GM21786 (cell line): ENCODE measurements around the gene ZNF827.

Experiments
- ATAC-seq: cut with Tn5 transposase; IDR thresholded peaks from one replicate; pipeline ENCODE4 v1.9.1; 2021; ENCODE audit not compliant: unreplicated experiment

Gene ZNF827

DNA sequence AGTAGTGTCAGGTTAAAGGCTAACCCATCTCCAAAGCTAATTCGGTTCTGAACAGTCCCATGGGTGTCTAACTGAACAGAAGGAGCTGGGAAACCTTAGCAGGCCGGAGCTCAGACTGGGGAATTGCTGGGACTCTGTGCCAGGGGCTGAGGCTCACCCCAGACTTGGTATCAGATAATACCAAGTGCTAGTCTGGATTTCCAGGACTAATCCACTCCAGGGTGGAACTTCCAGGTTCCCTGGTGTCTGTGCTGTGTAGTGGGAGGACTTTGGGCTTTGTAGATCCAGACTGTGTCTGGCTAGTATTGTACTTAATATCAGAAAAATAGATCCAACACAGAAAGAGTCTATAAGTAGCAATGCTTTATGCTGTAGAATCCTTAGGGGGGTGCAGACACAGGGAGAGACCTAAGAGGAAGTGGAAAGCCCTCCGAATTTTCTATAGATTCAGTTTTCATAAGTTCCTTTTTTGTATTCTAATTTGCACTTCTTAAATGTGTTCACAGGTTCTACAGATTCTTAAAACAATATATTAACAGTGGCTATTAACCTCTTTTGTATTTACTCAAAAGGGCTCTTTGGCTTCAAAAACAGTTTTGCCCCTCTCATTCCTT lies 4.1 kb downstream of the ZNF827 start:
- ATAC-seq: no peak

DNA sequence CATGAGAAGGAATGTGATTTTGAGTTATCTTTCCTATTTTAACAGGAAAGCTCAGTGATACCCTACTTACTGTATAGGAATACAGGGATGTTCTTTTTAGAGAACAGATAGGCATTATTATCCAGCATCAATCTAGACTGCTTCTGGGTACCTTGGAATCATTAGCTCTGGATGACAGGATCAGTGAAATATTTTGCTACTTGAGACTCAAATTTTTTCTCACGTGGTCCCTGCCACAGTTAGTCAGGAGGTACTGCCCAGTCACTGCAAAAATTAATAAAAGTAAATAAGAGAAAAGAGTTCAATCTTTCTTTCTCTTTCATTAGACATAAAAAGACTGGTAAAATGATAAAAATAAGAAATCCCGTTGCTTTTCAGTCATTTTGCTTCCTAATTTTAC lies 5.5 kb downstream of the ZNF827 start:
- ATAC-seq: no peak

DNA sequence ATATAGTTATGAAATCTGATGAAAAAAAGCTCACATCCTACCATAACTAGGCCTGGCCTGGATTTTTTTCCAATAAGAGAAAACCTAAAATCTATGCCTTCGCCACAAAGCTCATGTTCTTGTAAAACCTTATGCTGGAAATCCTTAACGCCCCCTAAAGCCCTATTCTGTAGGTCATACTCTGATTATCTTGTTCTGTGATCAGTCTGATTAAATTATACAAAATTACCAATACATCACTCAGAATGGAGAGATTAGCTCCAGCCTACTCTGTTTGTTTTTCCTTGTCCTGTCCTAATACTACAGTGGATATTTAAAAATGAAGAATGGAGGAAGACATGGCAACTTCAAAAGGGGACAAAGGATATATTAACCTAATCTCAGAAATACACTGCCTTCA lies 7.2 kb downstream of the ZNF827 start:
- no peak for ATAC-seq

DNA sequence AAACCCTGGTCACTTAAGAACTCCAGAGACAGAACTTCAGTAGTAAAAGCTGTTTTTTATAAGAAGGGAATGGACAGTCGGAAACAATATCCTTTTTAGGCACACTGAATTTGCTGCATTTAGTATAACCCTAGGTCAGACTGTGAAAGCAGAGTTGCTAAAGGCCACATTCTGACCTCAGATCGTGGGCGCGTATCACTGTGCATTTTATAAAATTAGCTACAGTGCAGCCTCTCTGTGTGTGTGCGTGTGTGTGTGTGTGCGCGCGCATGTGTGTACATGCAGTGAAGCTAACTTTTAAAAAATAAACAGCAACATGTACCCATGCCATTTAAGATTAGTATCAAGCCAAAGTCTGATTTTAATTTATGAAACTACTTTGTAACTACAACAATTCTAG lies 8.0 kb downstream of the ZNF827 start:
- peak; percentile 38 for ATAC-seq

DNA sequence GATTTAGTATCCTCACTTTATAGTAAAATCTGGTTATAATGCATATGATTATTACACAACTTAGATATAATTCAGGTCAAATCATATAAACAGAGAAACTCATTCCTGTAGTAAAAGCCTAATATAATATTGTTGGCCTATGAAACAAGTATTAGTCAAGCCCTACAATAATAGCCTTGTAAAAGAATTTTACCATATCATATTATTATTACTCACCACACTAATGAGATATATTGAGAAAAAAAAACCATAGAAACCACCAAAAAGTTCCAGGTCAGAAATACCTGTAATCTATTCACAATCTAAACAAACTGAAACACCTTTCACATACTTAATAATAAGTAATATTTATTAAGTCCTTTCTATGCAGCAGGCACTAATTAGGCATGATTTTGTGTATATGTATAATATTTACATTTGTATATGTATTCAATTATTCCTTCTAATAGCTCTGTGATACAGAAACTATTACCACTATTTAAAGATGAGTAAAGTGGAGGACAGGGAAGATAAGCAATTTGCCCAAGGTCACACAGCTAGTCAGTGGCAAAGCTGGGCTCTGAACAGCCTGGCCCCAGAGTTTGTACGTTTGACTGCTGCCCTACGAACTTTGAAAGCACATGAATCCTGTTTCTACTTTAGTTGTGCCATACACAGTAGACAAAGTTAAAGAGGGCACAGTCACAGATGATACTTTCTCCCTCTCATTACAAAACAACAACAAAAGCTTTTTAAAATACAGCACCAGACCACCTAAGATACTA lies 9.0 kb downstream of the ZNF827 start:
- ATAC-seq: no peak

DNA sequence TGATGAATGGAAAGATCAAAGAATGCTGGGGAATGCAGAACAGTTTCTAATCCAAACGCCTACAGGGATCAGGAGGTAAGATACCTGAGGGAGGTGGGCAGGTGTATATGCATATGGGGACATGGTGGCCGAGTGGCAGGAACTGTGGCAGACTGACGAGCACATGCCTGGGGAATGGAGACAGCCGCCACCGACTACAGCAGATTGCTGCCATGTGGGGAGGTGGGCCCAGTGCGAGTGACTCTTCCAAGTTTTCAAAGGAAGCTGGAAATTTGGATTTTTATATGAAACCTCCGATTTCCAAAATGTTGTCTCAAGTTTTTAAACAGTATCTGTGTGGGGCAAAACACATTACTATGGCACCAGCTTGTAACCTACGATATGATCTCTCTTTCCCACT lies 9.9 kb downstream of the ZNF827 start:
- ATAC-seq: no peak

DNA sequence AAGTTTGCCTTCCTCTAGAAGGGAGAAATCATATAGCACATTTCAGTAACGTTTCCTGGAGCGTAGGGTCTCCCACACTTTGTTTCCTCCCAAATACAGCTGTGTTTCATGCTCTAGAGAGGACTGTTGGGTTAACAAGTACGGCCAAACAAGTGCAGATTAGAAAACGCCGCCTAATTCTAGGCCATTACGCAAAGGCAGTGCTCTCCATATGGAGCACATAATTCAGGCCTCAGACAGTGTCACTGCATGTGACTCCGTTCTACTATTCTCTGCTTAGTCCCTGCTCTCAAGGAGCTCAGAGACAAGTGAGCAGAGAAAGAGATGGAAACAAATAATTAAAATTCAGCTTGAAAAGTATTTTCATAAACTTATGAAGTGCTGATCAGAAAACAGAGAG lies 11.6 kb downstream of the ZNF827 start:
- no peak for ATAC-seq

DNA sequence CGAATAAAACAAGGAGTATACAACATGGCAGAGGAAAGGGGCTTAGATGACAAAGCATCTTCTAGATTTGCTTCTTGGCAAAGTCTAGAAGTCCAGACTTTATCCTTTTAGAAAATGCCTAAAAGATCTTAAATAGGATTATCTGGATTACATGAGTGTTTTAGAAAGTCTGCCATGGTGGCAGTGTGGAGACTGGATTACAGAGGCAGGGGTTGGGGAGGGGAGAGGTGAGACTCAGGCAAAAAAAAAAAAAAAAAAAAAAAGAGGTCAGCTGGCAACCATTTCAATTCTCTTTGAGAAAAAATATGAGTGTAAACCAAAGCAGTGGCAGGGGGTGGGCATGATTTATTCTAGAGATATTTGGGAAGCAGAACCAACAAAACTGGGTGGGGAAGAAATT lies 17.4 kb downstream of the ZNF827 start:
- ATAC-seq: no peak

DNA sequence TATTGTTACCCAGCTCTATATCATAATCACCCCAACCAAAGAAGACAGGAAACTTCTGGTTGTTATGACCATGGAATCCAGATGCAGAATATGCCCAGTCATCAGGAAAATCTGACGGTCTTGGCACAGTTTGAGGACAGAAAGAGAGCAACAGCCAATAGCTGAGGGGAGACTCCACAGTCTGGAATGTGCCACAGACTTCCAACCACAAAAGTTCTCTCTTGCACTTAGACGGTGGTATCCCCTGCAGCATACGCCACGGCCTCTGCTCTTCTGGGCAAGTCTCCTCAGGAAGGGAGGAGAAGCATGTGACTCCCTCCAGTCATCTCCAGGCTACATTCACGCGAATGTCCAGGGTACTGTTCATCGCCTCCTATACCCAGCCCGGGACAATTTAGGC lies 18.4 kb downstream of the ZNF827 start:
- no peak for ATAC-seq

DNA sequence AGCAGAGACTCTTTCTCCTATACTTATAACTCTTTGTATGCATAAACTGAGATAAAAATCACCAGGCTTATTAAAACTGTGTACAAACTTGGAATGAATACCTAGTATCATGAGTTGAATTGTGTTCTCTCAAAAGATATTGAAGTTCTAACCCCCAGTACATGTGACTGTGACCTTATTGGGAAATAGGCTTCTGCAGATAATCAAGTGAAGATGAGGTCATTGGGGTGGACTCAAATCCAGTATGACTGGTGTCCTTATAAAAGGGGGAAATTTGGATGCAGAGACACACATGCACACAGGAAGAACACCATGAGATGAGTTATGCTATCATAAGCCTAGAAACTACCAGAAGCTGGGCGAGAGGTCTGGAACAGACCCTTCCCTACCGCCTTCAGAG lies 26.2 kb downstream of the ZNF827 start:
- no peak for ATAC-seq

DNA sequence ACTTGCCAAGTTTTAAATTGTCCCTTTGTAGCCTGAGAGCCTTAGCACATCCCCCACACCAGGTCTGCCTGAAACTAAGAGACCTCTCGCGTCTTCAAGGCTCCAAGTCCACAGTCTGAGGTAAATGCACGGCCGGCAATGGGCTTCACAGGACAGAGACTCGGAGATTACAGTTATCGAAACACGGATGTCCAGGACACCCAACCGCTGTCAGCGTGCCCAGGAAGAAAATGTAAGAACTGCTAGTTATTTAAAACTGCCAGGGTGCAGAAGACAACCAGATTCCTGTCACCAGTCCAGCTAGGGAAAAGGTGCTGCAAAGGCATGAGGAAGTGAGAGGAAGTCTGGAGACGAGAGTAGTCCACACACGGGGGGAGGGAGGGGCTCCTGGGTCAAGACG lies 28.9 kb downstream of the ZNF827 start:
- no peak for ATAC-seq

DNA sequence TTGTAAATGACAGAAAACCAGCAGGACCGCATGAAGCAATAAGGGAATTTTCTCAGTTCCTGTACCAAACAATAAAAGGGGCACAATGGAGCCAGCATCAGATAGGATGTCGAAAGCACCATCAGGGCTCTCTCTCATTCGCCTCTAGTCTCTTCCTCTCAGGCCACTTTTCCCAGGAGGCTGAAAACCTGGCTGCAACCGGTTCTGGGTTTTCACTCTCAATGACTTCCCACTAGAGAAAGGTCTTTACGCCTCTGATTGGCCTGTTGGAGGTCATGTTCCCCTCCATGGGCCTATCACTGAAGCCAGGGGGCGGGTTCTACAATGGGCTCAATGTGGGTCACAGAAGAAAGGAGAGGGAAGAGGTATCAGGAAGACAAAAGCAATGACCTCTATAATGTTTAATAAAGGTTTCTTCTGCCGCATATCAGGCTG lies 29.3 kb downstream of the ZNF827 start:
- no peak for ATAC-seq

DNA sequence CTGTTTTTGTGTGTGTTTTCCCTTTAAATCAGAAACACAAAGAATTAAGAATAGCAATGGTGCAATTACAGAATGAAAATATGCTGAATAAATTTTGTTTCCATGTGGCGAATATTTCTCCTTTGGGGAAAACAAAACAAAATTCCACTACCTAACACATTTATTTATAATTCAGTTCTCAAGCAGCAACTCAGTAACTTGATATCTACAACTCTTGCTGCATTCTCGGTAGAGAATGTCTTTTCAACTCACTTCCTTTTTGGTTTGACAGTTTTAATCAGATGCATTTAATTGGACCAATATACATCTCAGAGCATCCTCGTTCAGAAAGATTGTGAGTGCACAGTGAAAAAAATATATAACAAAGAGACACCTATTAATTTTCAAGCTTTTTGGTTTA lies 30.8 kb downstream of the ZNF827 start:
- no peak for ATAC-seq

DNA sequence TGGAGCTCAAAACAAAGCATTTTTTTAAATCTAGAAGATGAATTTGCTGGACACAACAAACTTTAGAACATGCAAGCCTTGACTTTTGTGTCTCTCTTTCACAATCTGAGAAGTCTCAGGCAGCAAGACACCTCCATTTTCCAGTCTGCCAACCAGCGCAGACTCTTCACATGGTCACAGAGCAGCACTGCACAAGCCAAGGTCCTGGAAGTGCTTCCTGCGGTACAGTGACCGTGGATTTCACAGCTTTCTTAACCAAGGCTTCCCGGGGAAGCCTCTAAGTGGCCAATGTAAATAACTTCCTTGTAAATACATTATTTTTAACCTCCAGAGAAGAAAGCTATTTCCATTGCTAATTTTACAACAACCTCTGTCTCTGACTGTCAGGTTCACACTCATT lies 31.2 kb downstream of the ZNF827 start:
- ATAC-seq: no peak

DNA sequence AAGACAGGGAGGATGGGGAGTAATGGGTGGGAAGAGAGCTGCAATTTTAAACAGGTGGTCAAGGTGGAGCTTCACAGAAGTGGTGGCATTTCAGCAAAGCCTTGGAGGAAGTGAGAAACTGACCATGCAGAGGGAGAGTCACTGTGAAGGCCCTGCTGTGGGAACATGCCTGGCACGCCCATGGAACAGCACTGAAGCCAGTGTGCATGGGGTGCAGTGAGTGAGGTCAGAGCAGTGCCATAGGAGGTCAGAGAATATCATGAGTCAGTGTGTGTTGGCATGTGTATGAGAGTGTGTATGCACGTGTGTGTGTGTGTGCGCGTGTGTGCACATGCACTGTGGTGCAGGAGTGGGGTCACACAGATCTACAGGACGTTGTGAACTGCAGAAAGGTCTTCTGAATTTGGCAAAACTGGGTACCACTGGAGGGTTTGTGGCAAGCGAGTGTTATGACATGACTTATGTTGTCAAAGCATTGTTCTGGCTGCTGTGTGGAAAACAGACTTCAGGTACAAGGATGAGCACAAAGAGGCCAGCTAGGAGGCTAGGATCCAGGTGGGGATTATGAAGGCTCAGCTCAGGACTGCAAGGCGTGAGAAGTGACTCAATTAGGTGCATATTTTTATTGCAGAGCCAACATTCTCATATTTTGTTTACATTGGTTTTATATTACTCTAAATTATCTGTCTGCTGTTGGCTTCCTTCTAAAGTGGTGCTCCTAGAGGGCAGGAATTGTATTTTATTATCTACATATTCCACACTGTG lies 34.0 kb downstream of the ZNF827 start:
- no peak for ATAC-seq

DNA sequence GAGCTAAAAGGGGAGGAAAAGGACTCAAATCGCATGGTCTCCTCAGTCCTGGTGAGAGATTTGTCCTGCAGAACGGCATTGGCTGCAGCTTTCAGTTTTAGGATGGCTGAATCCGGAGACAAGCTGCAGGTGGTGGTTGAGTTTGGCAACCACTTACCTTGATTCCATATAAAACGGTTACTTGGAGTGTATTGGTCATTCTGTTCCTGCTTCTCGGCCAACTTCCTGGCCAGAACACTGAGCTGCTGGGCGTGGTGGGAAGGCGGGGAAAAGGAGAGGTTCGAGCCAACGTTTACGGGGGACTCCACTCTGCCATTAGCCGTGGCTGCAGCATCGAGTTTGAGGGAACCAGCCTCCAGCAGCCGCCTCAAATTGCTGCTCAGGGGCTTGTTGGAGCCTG lies 36.1 kb downstream of the ZNF827 start:
- ATAC-seq: no peak

DNA sequence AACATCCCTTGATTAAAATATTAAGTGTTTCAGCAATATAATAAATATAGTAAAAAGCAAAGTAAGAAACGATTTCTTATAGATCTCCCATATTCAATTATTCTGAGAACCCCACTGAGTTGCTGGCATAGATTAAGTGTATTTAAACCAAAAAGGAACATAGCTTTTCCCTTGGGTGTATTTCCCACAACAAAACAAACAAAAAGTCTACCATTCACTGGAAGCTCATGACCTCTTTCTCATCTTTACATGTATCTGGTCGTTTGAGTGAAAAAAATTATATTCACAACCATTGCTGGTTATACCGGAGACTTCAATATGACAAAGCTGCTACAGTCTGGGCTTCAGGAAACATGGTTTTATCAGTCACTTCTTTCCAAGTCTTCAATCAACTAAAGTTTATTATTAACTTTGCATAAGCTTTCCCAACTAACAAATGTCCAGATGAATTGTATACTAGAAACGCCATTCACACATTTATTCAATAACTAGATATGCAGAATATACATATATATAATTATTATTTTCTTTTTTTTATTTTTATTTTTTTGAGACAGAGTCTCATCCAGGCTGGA lies 38.6 kb downstream of the ZNF827 start:
- ATAC-seq: no peak

DNA sequence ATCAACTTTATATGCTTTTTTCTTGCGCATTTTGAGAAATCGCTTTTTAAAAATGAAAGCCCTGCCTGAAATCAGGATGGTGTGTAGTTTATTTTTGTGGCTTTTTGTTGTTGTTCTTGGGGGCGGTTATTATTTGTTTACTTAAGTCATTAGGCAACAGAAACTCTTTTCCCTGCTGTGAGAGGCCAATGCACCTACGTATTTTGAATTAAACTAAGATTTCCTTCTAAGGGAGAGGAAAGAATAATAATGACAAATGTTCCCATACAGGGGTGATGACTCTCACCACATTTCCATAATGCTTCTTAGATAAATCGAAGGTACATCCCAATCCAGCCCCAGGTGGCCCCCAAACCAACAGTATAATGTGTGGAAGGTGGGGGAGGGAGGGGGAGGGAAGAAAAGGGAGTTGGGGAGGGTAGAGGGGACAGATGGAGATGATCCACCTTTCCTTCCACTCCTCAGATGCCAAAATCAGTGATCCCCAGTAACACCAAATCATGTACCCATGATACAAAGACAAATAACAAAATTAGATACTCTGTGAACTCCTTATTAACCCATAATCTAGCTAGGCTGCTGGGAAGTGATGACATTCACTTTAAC lies 39.6 kb downstream of the ZNF827 start:
- ATAC-seq: no peak

DNA sequence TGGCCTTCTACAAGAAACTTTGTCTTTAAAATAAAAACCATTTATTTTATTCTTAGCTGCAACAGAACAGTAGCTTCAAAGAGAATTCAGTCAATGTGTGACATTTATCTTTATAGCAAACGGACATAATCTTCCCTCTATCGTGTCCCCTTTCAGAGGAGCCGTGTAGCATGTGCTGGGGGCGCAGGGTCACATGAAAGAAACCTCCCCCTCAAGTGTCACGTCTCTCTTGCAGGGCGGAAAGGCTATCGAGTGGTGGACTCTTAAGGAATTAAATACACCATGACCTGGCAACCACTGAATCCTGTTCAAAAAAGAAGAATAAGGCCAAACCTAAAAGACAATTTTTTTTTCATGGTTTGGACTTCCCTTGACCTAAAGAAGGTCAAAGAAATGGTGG lies 40.2 kb downstream of the ZNF827 start:
- ATAC-seq: no peak

DNA sequence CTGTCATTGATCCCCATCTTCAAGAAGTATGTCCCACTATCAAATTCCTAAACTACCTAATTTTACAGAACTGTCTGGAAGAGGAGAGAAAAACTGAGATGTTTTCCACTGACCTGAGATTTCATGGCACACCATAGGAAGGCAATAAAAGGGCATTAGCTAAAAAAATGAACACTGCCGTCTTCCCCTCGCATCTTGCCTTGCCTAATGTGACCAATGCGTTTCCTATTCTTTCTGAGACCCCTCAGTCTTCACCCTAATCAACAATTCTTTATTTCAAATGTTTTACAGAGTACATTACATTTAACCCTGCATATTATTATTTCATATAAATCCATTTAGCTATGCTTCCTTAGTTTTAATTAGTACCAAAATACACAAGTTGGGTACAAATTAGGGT lies 43.6 kb downstream of the ZNF827 start:
- no peak for ATAC-seq

DNA sequence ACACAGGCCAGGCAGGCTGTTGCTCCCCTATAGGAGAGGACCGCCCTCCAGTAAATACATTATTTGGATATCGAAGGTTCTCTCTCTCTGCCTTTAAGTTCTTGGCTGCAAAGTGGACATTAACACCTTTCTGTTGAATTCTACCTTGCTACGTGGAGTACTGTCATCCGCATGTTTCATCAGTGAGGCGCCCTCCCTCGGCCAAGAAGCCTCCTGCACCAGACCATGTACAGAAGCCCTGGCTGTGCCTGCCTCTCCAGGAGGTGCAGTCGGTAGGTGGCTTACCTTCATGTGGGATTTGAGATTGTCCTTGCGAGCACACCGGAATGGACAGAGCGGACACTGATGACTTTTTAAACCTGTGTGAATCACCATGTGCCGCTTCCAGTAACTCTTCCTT lies 46.7 kb downstream of the ZNF827 start:
- no peak for ATAC-seq
